Aorta (tissue), 5 donors: ENCODE results near the gene MMP26. TPM values are rescaled to one million over a fixed set of nuclear protein-coding genes. Genes with fewer than 3 reads are reported as not detected.
"Not testable (repeated sequence)": the region's sequence is repeated elsewhere in the genome, so short reads cannot be mapped to it uniquely, and the experiment has no call there.

Experiments
- ATAC-seq: fragments of 200-7000 bp; cut with Tn5 transposase; one replicate; pipeline ENCODE4 v1.9.1; 2022; ENCODE audit warnings: moderate library complexity; ENCODE audit not compliant: low FRiP score
- DNase-seq, 2 donors: peaks; one replicate each; pipeline ENCODE4 v3.0.0-alpha.2; 2020
- H3K27ac ChIP-seq, 2 donors: one replicate each; pipeline ENCODE4 v1.5.1; 2013; ENCODE audit warnings: low read length in 2 of 2, mild to moderate bottlenecking in 2 of 2, moderate library complexity in 2 of 2, control low read depth in 1 of 2, inconsistent platforms in 1 of 2, low read depth in 1 of 2
- H3K27me3 ChIP-seq, 2 donors: one replicate each; pipeline ENCODE4 v1.6.1; 2013; ENCODE audit warnings: control low read depth in 1 of 2, low read length in 1 of 2, mild to moderate bottlenecking in 1 of 2, moderate library complexity in 1 of 2; ENCODE audit not compliant: insufficient read depth in 2 of 2, control insufficient read depth in 1 of 2
- H3K36me3 ChIP-seq, 2 donors: one replicate each; pipeline ENCODE4 v1.6.1; 2013; ENCODE audit warnings: control low read depth in 1 of 2, low read length in 1 of 2, mild to moderate bottlenecking in 1 of 2; ENCODE audit not compliant: insufficient read depth in 2 of 2, control insufficient read depth in 1 of 2
- H3K4me1 ChIP-seq, 2 donors: one replicate each; pipeline ENCODE4 v1.6.1; 2013; ENCODE audit warnings: low read length in 2 of 2, control low read depth in 1 of 2, mild to moderate bottlenecking in 1 of 2, moderate library complexity in 1 of 2; ENCODE audit not compliant: insufficient read depth in 2 of 2, control insufficient read depth in 1 of 2
- H3K4me3 ChIP-seq, 2 donors: one replicate each; pipeline ENCODE4 v1.5.1; 2013; ENCODE audit warnings: low read length in 2 of 2, control low read depth in 1 of 2, mild to moderate bottlenecking in 1 of 2
- H3K9me3 ChIP-seq: one replicate; pipeline ENCODE4 v1.6.1; 2013; ENCODE audit warnings: mild to moderate bottlenecking, low read length; ENCODE audit not compliant: control insufficient read depth
- WGBS, 2 donors: extraction: QIAGEN DNeasy Blood & Tissue Kit; methylation state at CpG; one replicate each; pipeline ENCODE4 v1.1.7; 2013; 5-methylcytosine and 5-hydroxymethylcytosine counted together
- intact Hi-C, 2 donors: fragments of 100-400 bp; cut with DNase I; formaldehyde crosslinking; loops; one replicate each; pipeline versions ENCODE4 v1.14.2 to v1.15.0; 2022
- polyA plus RNA-seq, 2 donors: library from polyadenylated mRNA; stranded (reverse); fragments of 200-250 nt; gene quantifications; one replicate each; pipeline ENCODE4 v1.2.3, GENCODE V29; 2013
- total RNA-seq, 2 donors: library from RNA; stranded (reverse); fragmentation: NEBNext Ultra II Directional; extraction: Animal tissue kit (Norgen Biotek cat#: 25700); gene quantifications; one replicate each; pipeline ENCODE4 v1.2.1, GENCODE V29; 2021
- donor health status: healthy with polysubstance abuse.
- donor health status: Bipolar disorder and iron deficiency.
- donor health status: DM: no; HTN: no; CAD: no.
- donor health status: DM: no; HTN: no; CAD: no.
- donor health status: DM: yes; HTN: yes; CAD: no.

The MMP26 gene
- total and polyA plus RNA-seq, 4 donors, result not detected

DNA sequence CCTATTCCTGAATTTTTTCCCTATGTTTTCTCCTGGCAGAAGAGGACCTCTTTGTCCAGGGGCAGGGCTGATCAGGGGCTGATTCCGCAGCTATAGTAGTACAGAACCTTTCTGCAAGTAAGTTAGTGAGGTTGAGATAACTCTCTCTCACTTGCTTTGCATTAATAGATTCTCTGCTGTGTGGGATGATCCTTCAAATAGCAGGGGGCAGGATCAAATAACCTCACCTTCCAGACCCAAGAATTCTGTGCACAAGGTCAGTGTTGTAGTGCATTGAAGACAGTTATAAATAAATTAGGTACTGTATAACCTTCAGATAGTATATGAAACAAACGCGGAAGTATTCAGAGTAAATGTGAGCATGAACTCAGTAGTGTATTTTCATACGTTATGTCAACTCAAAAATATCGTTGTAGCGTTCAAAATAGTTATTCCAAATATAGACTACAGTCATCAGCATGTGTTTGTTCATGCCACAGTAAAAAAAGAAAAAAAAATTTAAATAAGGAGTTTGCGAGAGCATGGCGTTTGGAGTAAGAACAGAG, 278 bp downstream of the MMP26 start:
- 7 to 9% methylated on average over 8 of the region's 8 CpGs for WGBS, 2 donors
- peaks cover under 1% of the 10 kb centered on the region for H3K9me3 ChIP-seq
- H3K27me3 ChIP-seq, result no peaks in the 10 kb centered on the region
- no peaks in the 10 kb centered on the region for H3K36me3 ChIP-seq
- H3K27ac ChIP-seq, result no peak overlapping the region
- H3K4me3 ChIP-seq, result no peak overlapping the region
- intact Hi-C loops, result no loop called here
- DNase-seq (no peak), ATAC-seq (no peak)
- H3K4me1 ChIP-seq, result no peaks in the 10 kb centered on the region

DNA sequence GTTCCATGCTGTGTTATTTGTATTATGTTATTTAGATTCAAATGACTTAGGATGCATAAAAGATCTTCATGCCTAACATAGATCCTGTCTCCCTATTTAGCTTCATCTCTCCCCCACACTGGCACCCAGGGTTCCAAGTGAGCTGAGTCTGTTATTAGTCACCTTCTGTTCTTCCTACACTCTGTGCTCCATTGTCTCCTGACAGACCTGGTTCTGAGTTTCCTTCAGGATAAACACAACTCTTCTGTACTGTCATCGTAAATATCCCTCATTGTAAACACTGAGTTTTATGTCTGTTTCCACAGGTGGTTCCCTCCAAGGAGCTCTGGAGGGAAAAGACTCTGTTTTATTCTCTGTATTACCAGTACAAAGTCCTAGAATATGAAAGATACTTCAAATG, 8.7 kb downstream of the MMP26 start:
- intact Hi-C loops, result no loop called here
- WGBS, 2 donors, result 54 to 60% methylated on average over 1 of the region's 1 CpG
- Histone ChIP-seq H3K4me3 (no peak overlapping the region), H3K36me3 (no peaks in the 10 kb centered on the region), H3K27ac (no peak overlapping the region), H3K27me3 (no peaks in the 10 kb centered on the region), H3K4me1 (no peaks in the 10 kb centered on the region), H3K9me3 (peaks cover 2% of the 10 kb centered on the region)
- DNase-seq (no peak), ATAC-seq (no peak)

DNA sequence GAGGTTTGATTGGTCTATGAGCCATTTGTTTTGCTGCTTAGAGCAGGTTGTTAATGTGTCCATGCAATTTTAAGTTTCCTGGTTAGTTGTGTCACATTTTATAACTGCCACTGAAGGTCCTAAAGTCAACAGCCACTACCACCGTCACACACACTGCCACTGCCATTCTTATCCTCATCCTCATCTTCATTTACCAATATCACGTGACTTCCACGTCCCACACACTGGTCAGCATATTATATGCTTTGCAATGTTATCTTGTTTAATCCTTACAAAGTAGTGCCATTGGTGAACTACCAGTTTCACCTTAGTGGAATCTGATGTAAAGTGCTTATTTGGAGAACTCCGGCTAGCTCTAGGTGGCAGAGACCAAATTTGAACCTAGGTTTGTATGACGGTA, 9.7 kb downstream of the MMP26 start:
- H3K36me3 ChIP-seq, result no peaks in the 10 kb centered on the region
- intact Hi-C loops, result no loop called here
- H3K4me3 ChIP-seq, result no peak overlapping the region
- WGBS, 2 donors, result 78 to 79% methylated on average over 5 of the region's 5 CpGs
- ATAC-seq (no peak), DNase-seq (no peak)
- H3K27ac ChIP-seq, result no peak overlapping the region
- H3K27me3 ChIP-seq, result no peaks in the 10 kb centered on the region
- no peaks in the 10 kb centered on the region for H3K4me1 ChIP-seq
- H3K9me3 ChIP-seq, result peaks cover 2% of the 10 kb centered on the region

DNA sequence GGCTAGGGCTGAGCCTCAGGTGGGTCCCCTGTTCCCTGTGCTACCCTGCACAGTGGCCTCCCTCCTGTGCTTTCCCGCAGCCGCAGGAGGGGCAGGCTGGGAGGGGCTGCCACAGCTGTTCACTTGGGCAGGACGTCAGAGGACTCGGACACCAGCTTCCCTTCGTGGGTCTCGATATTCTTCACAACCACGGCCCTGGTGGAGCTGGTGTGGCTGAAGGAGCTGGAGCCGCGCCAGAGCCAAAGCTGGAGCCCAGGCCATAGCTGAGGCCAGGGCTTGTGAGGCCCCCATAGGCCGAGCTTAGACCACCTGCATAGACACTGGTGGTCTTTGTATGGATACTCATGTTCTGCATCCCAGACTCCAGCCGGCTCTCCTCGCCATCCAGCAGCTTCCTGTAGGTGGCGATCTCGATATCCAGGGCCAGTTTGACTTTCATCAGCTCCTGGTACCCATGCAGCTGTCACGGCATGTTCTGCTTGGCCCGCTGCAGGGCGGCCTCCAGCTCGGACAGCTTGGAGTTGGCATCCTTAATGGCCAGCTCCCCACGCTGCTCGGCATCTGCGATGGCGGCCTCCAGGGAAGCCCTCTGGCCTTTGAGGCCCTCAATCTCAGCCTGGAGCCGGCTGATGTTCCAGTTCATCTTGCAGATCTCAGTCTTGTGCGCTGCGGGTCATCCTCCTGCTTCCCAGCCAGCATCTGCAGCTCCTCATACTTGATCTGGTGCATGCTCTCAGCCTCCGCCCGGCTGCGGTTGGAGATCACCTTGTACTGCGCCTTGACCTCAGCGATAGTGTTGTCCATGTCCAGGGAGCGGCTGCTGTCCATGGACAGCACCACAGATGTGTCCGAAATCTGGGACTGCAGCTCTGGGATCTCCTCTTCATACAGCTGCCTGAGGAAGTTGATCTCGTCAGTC, 18.3 kb downstream of the MMP26 start:
- ATAC-seq, H3K27ac ChIP-seq, H3K4me3 ChIP-seq, H3K9me3 ChIP-seq, H3K4me1 ChIP-seq, H3K36me3 ChIP-seq, intact Hi-C loops, H3K27me3 ChIP-seq: not testable (repeated sequence)
- WGBS, 2 donors, result 93 to 94% methylated on average over 33 of the region's 33 CpGs
- peak in 1 of 2 donors; percentile 45 for DNase-seq

DNA sequence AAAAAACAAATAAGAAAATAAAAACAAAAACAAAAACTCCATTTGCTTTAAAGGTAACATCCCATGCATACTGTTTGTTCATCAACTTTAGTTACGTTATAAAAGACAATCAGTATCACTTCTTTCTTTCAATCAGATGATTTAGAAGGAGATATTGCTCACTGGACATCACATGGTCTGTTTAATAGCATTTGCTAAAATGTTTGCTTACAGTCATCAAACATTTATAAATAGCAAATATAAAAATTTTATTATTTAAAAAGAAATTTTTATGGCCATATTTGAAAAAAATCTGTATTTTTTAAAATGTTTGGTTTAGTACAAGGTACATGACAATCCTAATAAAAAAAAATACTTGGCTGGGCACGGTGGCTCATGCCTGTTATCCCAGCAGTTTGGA, 22.6 kb downstream of the MMP26 start:
- Histone ChIP-seq H3K9me3 (no peaks in the 10 kb centered on the region), H3K4me3 (no peak overlapping the region), H3K36me3 (no peaks in the 10 kb centered on the region), H3K27me3 (no peaks in the 10 kb centered on the region), H3K27ac (no peak overlapping the region), H3K4me1 (no peaks in the 10 kb centered on the region)
- DNase-seq, result no peak
- intact Hi-C loops, result no loop called here
- 90% methylated on average over 2 of the region's 2 CpGs for WGBS, 2 donors
- ATAC-seq, result no peak

DNA sequence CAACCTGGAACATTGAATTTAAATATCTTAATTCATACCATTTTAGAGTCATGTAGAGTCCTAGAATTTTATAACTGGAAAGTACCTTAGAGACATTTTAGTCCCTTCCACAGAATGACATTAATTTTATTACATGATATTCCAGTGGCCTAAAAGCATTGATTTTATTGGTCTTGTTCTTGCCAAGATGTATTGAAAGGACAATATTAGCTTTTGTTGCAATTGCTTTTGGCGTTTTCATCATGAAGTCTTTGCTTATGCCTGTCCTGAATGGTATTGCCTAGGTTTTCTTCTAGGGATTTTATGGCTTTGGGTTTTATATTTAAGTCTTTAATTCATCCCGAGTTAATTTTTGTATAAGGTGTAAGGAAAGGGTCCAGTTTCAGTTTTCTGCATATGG, 36.2 kb downstream of the MMP26 start:
- DNase-seq, result no peak
- no peaks in the 10 kb centered on the region for H3K27me3 ChIP-seq
- H3K4me1 ChIP-seq, result no peaks in the 10 kb centered on the region
- intact Hi-C loops, result no loop called here
- ATAC-seq, result no peak
- no peaks in the 10 kb centered on the region for H3K36me3 ChIP-seq
- H3K9me3 ChIP-seq, result no peaks in the 10 kb centered on the region
- H3K27ac ChIP-seq, result no peak overlapping the region
- WGBS, 2 donors, result 88 to 94% methylated on average over 2 of the region's 2 CpGs
- H3K4me3 ChIP-seq, result no peak overlapping the region

DNA sequence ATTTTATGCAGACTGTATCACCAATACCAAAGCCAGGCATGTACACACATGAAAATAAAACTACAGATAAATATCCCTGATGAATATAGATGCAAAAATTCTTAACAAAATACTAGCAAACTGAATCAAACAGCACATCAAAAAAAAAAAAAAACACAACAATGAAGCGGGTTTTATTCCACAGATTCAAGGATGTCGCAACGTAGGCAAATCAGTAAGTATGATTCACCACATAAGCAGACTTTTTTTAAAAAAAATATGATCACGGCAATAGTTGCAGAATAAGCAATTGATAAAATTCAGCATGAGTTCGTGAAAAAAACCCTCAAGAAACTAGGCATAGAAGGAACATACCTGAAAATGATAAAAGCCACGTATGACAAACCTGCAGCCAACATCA, 43.9 kb downstream of the MMP26 start:
- 78 to 88% methylated on average over 6 of the region's 6 CpGs for WGBS, 2 donors
- no peaks in the 10 kb centered on the region for H3K27me3 ChIP-seq

DNA sequence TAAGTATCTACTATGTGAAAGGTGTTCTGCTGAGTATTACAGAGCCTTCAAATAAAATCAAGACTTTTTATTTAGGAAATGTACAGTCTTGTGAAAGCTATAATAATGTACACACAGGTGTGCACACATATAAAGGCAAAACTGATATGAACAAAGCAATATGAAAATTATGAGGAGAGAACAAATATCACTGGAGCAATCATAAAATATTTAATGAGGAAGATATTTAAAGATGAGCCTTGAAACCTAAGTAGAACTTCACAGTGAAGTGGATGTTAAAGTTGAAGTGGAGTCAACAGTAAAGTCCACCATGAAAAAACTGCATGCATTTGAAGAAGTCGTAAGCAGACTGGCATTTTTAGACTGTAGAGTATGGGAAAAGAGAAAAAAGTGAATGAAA, 46.6 kb downstream of the MMP26 start:
- Histone ChIP-seq H3K27me3 (no peaks in the 10 kb centered on the region), H3K9me3 (no peaks in the 10 kb centered on the region), H3K4me3 (no peak overlapping the region), H3K36me3 (no peaks in the 10 kb centered on the region), H3K4me1 (no peaks in the 10 kb centered on the region), H3K27ac (no peak overlapping the region)
- DNase-seq, result no peak
- intact Hi-C loops, result no loop called here
- WGBS, 2 donors, result 70 to 82% methylated on average over 1 of the region's 1 CpG
- no peak for ATAC-seq

More for the DNA sequence above, 43.9 kb downstream of the MMP26 start:
- Histone ChIP-seq H3K9me3 (no peaks in the 10 kb centered on the region), H3K36me3 (no peaks in the 10 kb centered on the region), H3K4me3 (no peak overlapping the region), H3K27ac (no peak overlapping the region), H3K4me1 (no peaks in the 10 kb centered on the region)
- intact Hi-C loops, result no loop called here
- DNase-seq, result no peak
- ATAC-seq, result no peak
